H9 (cell line): ENCODE measurements around the gene ACADS. TPM values are rescaled to one million over a fixed set of nuclear protein-coding genes. Genes with fewer than 3 reads are reported as not detected.

Experiments
- DNase-seq: peaks from one replicate; pipeline ENCODE4 v3.0.0-alpha.2; 2017
- H2AFZ ChIP-seq: one replicate; pipeline ENCODE4 v1.6.1; 2013; ENCODE audit warnings: mild to moderate bottlenecking, low read length, control low read depth, moderate library complexity
- H2AK5ac ChIP-seq: 2 replicates; pipeline ENCODE4 v1.6.1; 2013; ENCODE audit warnings: low read length, control low read depth, mixed read lengths; ENCODE audit not compliant: insufficient read length
- H2BK120ac ChIP-seq: one replicate; pipeline ENCODE4 v1.6.1; 2013; ENCODE audit warnings: low read depth, mild to moderate bottlenecking, low read length, control low read depth, inconsistent platforms; ENCODE audit not compliant: poor library complexity, severe bottlenecking
- H2BK12ac ChIP-seq: 2 replicates; pipeline ENCODE4 v1.6.1; 2013; ENCODE audit warnings: low read length, control low read depth, mixed read lengths, low read depth; ENCODE audit not compliant: insufficient read length
- H2BK15ac ChIP-seq: 2 replicates; pipeline ENCODE4 v1.6.1; 2013; ENCODE audit warnings: low read depth, low read length, control low read depth
- H2BK20ac ChIP-seq: one replicate; pipeline ENCODE4 v1.6.1; 2013; ENCODE audit warnings: low read depth, mild to moderate bottlenecking, low read length, control low read depth, inconsistent platforms; ENCODE audit not compliant: poor library complexity, severe bottlenecking
- H2BK5ac ChIP-seq: 2 replicates; pipeline ENCODE4 v1.6.1; 2013; ENCODE audit warnings: low read length, control low read depth, mixed read lengths; ENCODE audit not compliant: insufficient read length
- H3K14ac ChIP-seq: 2 replicates; pipeline ENCODE4 v1.6.1; 2013; ENCODE audit warnings: low read length, control low read depth; ENCODE audit not compliant: insufficient read depth
- H3K18ac ChIP-seq: 2 replicates; pipeline ENCODE4 v1.6.1; 2013; ENCODE audit warnings: low read depth, mild to moderate bottlenecking, mixed read lengths, low read length, control low read depth; ENCODE audit not compliant: insufficient read length
- H3K23ac ChIP-seq: 2 replicates; pipeline ENCODE4 v1.6.1; 2013; ENCODE audit warnings: low read length, control low read depth, mixed read lengths, low read depth; ENCODE audit not compliant: insufficient read length
- H3K23me2 ChIP-seq: 2 replicates; pipeline ENCODE4 v1.6.1; 2013; ENCODE audit warnings: low read depth, mild to moderate bottlenecking, mixed read lengths, low read length, control low read depth; ENCODE audit not compliant: insufficient read length, poor library complexity, severe bottlenecking
- H3K27ac ChIP-seq: 2 replicates; pipeline ENCODE4 v1.5.1; 2013; ENCODE audit warnings: low read length, control low read depth, mixed read lengths, low read depth; ENCODE audit not compliant: insufficient read length
- H3K27me3 ChIP-seq: 2 replicates; pipeline ENCODE4 v1.6.1; 2013; ENCODE audit warnings: low read length, control low read depth, inconsistent platforms; ENCODE audit not compliant: insufficient read depth
- H3K4ac ChIP-seq: 2 replicates; pipeline ENCODE4 v1.6.1; 2013; ENCODE audit warnings: low read depth, mild to moderate bottlenecking, control low read depth, inconsistent platforms, low read length, moderate library complexity
- H3K4me1 ChIP-seq: 2 replicates; pipeline ENCODE4 v1.6.1; 2013; ENCODE audit warnings: low read length, control low read depth, inconsistent platforms; ENCODE audit not compliant: insufficient read depth
- H3K4me2 ChIP-seq: 2 replicates; pipeline ENCODE4 v1.6.1; 2013; ENCODE audit warnings: low read length, control low read depth, mixed read lengths; ENCODE audit not compliant: insufficient read length, insufficient read depth
- H3K56ac ChIP-seq: 2 replicates; pipeline ENCODE4 v1.6.1; 2013; ENCODE audit warnings: low read depth, mild to moderate bottlenecking, mixed read lengths, low read length, control low read depth; ENCODE audit not compliant: insufficient read length
- H3K79me1 ChIP-seq: 2 replicates; pipeline ENCODE4 v1.6.1; 2013; ENCODE audit warnings: low read depth, mild to moderate bottlenecking, moderate library complexity, low read length, control low read depth, inconsistent platforms; ENCODE audit not compliant: insufficient read depth, poor library complexity, severe bottlenecking
- H3K79me2 ChIP-seq: 2 replicates; pipeline ENCODE4 v1.6.1; 2013; ENCODE audit warnings: low read length, control low read depth, inconsistent platforms; ENCODE audit not compliant: insufficient read depth
- H3K9ac ChIP-seq: 2 replicates; pipeline ENCODE4 v1.6.1; 2013; ENCODE audit warnings: low read length, control low read depth, mixed read lengths; ENCODE audit not compliant: insufficient read length; ENCODE audit errors: extremely low read depth
- H3K9me3 ChIP-seq: one replicate; pipeline ENCODE4 v1.6.1; 2013; ENCODE audit warnings: low read depth, low read length, inconsistent platforms; ENCODE audit not compliant: control insufficient read depth
- H3T11ph ChIP-seq: one replicate; pipeline ENCODE4 v1.6.1; 2013; ENCODE audit warnings: mild to moderate bottlenecking, low read length, control low read depth, inconsistent platforms
- H4K20me1 ChIP-seq: one replicate; pipeline ENCODE4 v1.6.1; 2013; ENCODE audit not compliant: control insufficient read depth, insufficient read length, insufficient read depth
- H4K5ac ChIP-seq: 2 replicates; pipeline ENCODE4 v1.6.1; 2013; ENCODE audit warnings: low read depth, mild to moderate bottlenecking, mixed read lengths, low read length, control low read depth; ENCODE audit not compliant: insufficient read length
- H4K8ac ChIP-seq: replicated peaks from 2 replicates; pipeline ENCODE4 v1.6.1; 2013; ENCODE audit warnings: low read length, control low read depth, mixed read lengths, low read depth; ENCODE audit not compliant: insufficient read length
- H4K91ac ChIP-seq: 2 replicates; pipeline ENCODE4 v1.6.1; 2013; ENCODE audit warnings: low read depth, mild to moderate bottlenecking, moderate library complexity, mixed read lengths, low read length, control low read depth; ENCODE audit not compliant: insufficient read length
- H3K27ac Mint-ChIP-seq, 3 experiments: 2 replicates in 2 of 3; 3 replicates in 1 of 3; pipeline ENCODE4 v1.8.0; 2020 to 2021; ENCODE audit warnings: mixed read lengths in 3 of 3, mild to moderate bottlenecking in 1 of 3, moderate library complexity in 1 of 3
- H3K27me3 Mint-ChIP-seq: 2 replicates; pipeline ENCODE4 v1.8.0; 2021; ENCODE audit warnings: low read depth, mild to moderate bottlenecking, moderate library complexity, mixed read lengths
- H3K36me3 Mint-ChIP-seq, 3 experiments: 2 replicates in 2 of 3; 3 replicates in 1 of 3; pipeline ENCODE4 v1.8.0; 2020 to 2021; ENCODE audit warnings: low read depth in 3 of 3, mixed read lengths in 3 of 3; ENCODE audit not compliant: insufficient read depth in 1 of 3
- H3K4me1 Mint-ChIP-seq, 2 experiments: 2 replicates each; pipeline ENCODE4 v1.8.0; 2020; ENCODE audit warnings: mixed read lengths in 2 of 2
- H3K4me3 Mint-ChIP-seq, 2 experiments: 2 replicates in 1 of 2; 3 replicates in 1 of 2; pipeline ENCODE4 v1.8.0; 2020 to 2021; ENCODE audit warnings: mild to moderate bottlenecking in 2 of 2, mixed read lengths in 2 of 2, moderate library complexity in 1 of 2
- H3K9me3 Mint-ChIP-seq, 2 experiments: 2 replicates in 1 of 2; 3 replicates in 1 of 2; pipeline ENCODE4 v1.8.0; 2020; ENCODE audit warnings: mild to moderate bottlenecking in 2 of 2, mixed read lengths in 2 of 2, moderate library complexity in 1 of 2
- WGBS: extraction: QIAGEN DNeasy Blood & Tissue Kit; methylation state at CpG from one replicate; pipeline ENCODE4 v1.1.7; 2013; ENCODE audit warnings: missing lambda C conversion rate, low lambda C conversion rate, mixed read lengths; ENCODE audit not compliant: insufficient read length; ENCODE audit errors: extremely low coverage; 5-methylcytosine and 5-hydroxymethylcytosine counted together
- total RNA-seq: library from RNA; stranded (reverse); gene quantifications from 2 replicates; pipeline ENCODE4 v1.2.1, GENCODE V29; 2021
- TF ChIP-seq, protein P1 (sequence below): fragments of 200-600 bp; sonication (generic); conservative IDR thresholded peaks from 3 replicates; pipeline ENCODE4 v1.8.0; 2021; ENCODE audit warnings: antibody characterized with exemption, mild to moderate bottlenecking

Gene ACADS
- total RNA-seq, 1 experiment from 2014 or later = 8.3 TPM

GRCh38 chr12:120733574-120733973 lies 7.9 kb downstream of the ACADS start:
- WGBS = no CpG with 5 or more reads among the region's 3 CpGs
- Mint-ChIP-seq H3K4me1 (no peaks in the 10 kb centered on the region), H3K27me3 (no peaks in the 10 kb centered on the region), H3K9me3 (peaks cover 7 to 10% of the 10 kb centered on the region in 2 experiments; a peak in 2 of 5 replicates), H3K27ac (peak overlapping the region in 1 of 3 experiments; percentile 35; a peak in 1 of 7 replicates), H3K4me3 (no peak overlapping the region), H3K36me3 (peaks cover 12 to 29% (median 27%) of the 10 kb centered on the region in 3 experiments)
- H3K4me1 ChIP-seq = no peaks in the 10 kb centered on the region
- no peak overlapping the region for H3K23ac ChIP-seq
- no peak overlapping the region for H3K27ac ChIP-seq
- H3K79me2 ChIP-seq = no peaks in the 10 kb centered on the region
- no peak overlapping the region for H3T11ph ChIP-seq
- no peaks in the 10 kb centered on the region for H3K79me1 ChIP-seq
- no peak overlapping the region for H3K4ac ChIP-seq
- H3K18ac ChIP-seq = no peak overlapping the region
- H4K8ac ChIP-seq = no peak overlapping the region
- H3K56ac ChIP-seq = no peak overlapping the region
- no peak overlapping the region for H3K4me2 ChIP-seq
- H3K27me3 ChIP-seq = no peaks in the 10 kb centered on the region
- H2BK20ac ChIP-seq = no peak overlapping the region
- no peak overlapping the region for H2BK5ac ChIP-seq
- no peak overlapping the region for H4K5ac ChIP-seq
- no peak overlapping the region for H2BK15ac ChIP-seq
- no peaks in the 10 kb centered on the region for H4K20me1 ChIP-seq
- no peak overlapping the region for H3K9ac ChIP-seq
- H3K23me2 ChIP-seq = no peaks in the 10 kb centered on the region
- no peaks in the 10 kb centered on the region for H3K9me3 ChIP-seq
- H2AK5ac ChIP-seq = no peak overlapping the region
- no peak overlapping the region for H2BK12ac ChIP-seq
- H2AFZ ChIP-seq = no peak overlapping the region
- no peak for DNase-seq
- TF ChIP-seq, protein P1, sequence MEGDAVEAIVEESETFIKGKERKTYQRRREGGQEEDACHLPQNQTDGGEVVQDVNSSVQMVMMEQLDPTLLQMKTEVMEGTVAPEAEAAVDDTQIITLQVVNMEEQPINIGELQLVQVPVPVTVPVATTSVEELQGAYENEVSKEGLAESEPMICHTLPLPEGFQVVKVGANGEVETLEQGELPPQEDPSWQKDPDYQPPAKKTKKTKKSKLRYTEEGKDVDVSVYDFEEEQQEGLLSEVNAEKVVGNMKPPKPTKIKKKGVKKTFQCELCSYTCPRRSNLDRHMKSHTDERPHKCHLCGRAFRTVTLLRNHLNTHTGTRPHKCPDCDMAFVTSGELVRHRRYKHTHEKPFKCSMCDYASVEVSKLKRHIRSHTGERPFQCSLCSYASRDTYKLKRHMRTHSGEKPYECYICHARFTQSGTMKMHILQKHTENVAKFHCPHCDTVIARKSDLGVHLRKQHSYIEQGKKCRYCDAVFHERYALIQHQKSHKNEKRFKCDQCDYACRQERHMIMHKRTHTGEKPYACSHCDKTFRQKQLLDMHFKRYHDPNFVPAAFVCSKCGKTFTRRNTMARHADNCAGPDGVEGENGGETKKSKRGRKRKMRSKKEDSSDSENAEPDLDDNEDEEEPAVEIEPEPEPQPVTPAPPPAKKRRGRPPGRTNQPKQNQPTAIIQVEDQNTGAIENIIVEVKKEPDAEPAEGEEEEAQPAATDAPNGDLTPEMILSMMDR = no peak
- H4K91ac ChIP-seq = no peak overlapping the region
- H3K14ac ChIP-seq = no peak overlapping the region
- no peak overlapping the region for H2BK120ac ChIP-seq
